Measurements from ENCODE around the gene MIOX. TPM values are rescaled to one million over a fixed set of nuclear protein-coding genes. Genes with fewer than 3 reads are reported as not detected.

Gene MIOX
- total and polyA plus RNA-seq, 9 of the 15 experiments (the other 6 are each of a cell fraction or from before 2014, with no cell fraction given) = 0.08 TPM; not detected in 8

- no peak for TF ChIP-seq ZBTB40 (IDR thresholded peaks at IDR 0.05)
- TF ChIP-seq ZBTB40 (CRISPR knock-in tag; IDR thresholded peaks at IDR 0.05) = no peak
- no peak for TF ChIP-seq ZNF24 (IDR thresholded peaks at IDR 0.05)
- TF ChIP-seq MEIS2 (IDR thresholded peaks at IDR 0.05; ENCODE audit: partially characterized antibody) = no peak
- peak; percentile 6; the same call in 1 of the 2 replicates for TF ChIP-seq POLR2G (IDR thresholded peaks at IDR 0.05; ENCODE audit: low read depth, low read length)
Measured at GRCh38 chr22:50483556-50483955, 3.1 kb upstream of the MIOX start (continued).
